Neural progenitor cell (in vitro differentiated cells): Measurements from ENCODE around the gene GAP43.

ENCODE experiments used
- CTCF ChIP-seq: fragments of 200-600 bp; sonication (generic); IDR thresholded peaks from 2 replicates; pipeline ENCODE4 v1.5.1; 2017; ENCODE audit warnings: antibody characterized with exemption, mild to moderate bottlenecking
- EZH2 ChIP-seq: fragments of 200-600 bp; sonication (generic); IDR thresholded peaks from 2 replicates; pipeline ENCODE4 v1.6.1; 2017; ENCODE audit warnings: antibody characterized with exemption, mild to moderate bottlenecking, moderate library complexity
- EZH2phosphoT487 ChIP-seq: fragments of 200-600 bp; sonication (generic); IDR thresholded peaks from 2 replicates; pipeline ENCODE4 v1.6.1; 2017; ENCODE audit warnings: antibody characterized with exemption

- TF ChIP-seq CTCF (no peak), EZH2 (no peak), EZH2phosphoT487 (no peak)
These were observed 53.0 kb downstream of the GAP43 start for GRCh38 chr3:115676336-115676735.
